ENCODE measurements around the gene TATDN2. TPM values are rescaled to one million over a fixed set of nuclear protein-coding genes. Genes with fewer than 3 reads are reported as not detected.

TATDN2 gene
- total and polyA plus RNA-seq, 5 donors from 2014 or later: 10.2 to 86.5 (median 13.2) TPM

DNA sequence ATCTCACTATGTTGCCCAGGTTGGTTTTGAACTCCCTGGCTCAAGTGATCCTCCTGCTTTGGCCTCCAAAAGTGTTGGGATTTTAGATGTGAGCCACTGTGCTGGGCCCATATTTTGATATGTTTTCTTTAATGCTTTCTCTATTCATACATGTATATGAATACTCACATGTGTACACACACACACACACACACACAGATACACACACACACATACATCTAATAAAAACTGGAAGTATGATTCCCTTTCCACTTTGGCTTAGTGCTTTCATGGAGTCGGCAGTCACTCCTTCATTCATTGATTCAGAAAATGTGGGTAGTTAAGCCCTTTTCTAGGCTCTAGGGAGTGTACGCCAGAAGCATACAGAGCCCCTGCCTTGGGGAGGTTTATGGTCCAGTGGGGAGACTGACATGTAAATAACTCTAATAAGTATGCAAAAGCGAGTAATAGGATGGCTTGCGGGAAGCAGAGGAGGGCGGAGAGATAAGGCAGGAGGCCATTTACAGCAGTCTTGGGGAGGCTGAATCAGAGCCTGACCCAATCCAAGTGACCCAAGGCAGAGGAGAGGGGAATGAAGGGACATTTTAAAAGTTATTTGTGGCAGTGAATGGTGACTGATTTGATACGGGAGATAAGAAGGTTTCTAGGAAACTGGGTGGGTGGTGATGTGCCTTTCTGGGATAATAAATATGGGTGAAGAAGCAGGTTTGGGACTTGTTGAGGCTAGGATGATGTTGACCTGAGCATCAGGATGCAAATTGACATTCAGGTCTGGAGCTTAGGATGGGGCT lies 32.5 kb upstream of the TATDN2 start:
- ATAC-seq (ENCODE audit: low read depth in 2 of 2) (no peak), DNase-seq (no peak)
- Histone ChIP-seq H3K36me3 (ENCODE audit: control insufficient read depth, insufficient read depth, low read length) (peaks cover 16% of the 10 kb centered on the region), H3K27me3 (ENCODE audit: control insufficient read depth, insufficient read depth, low read length) (no peaks in the 10 kb centered on the region), H3K4me1 (ENCODE audit: control insufficient read depth, insufficient read depth, low read length, poor library complexity, severe bottlenecking) (peaks cover 10% of the 10 kb centered on the region), H3K9me3 (ENCODE audit: control insufficient read depth in 2 of 2, low read length in 2 of 2) (no peaks in the 10 kb centered on the region), H3K27ac (ENCODE audit: insufficient read depth, low read length, poor library complexity, severe bottlenecking) (no peak overlapping the region), H3K4me3 (ENCODE audit: low read depth, low read length) (no peak overlapping the region)
- Mint-ChIP-seq H3K4me3 (peak overlapping the region in 1 of 4 donors; percentile 39), H3K36me3 (peaks cover 33% of the 10 kb centered on the region), H3K27ac (peak overlapping the region in 1 of 3 donors; percentile 38), H3K27me3 (no peaks in the 10 kb centered on the region), H3K9me3 (peaks cover 0 to 5% (median 0%) of the 10 kb centered on the region in 7 donors), H3K4me1 (peaks cover 12 to 26% (median 22%) of the 10 kb centered on the region in 4 donors)

DNA sequence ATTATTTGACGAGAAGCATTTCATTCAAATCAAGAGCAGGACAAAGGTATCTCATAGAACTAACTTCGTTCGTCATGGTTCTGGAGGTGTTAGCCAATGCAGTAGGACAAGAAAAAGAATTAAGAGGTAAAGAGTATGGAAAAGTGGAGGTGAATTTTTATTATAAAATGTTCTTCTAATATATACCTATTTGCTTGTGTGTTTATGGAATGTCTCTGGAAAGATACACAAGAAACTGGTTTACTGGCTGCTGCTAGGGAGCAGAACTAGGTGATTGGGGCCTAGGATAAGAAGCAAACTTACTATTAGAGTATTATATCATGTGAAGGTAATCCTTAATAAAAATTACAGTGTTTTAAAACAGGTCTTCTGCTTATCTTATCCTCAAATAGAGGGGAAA lies 30.9 kb upstream of the TATDN2 start:
- DNase-seq: no peak
- peaks cover 33% of the 10 kb centered on the region for H3K36me3 Mint-ChIP-seq
- Histone ChIP-seq H3K4me3 (ENCODE audit: low read depth, low read length) (no peak overlapping the region), H3K4me1 (ENCODE audit: control insufficient read depth, insufficient read depth, low read length, poor library complexity, severe bottlenecking) (peaks cover 18% of the 10 kb centered on the region), H3K36me3 (ENCODE audit: control insufficient read depth, insufficient read depth, low read length) (peaks cover 16% of the 10 kb centered on the region), H3K9me3 (ENCODE audit: control insufficient read depth in 2 of 2, low read length in 2 of 2) (no peaks in the 10 kb centered on the region), H3K27ac (ENCODE audit: insufficient read depth, low read length, poor library complexity, severe bottlenecking) (no peak overlapping the region), H3K27me3 (ENCODE audit: control insufficient read depth, insufficient read depth, low read length) (no peaks in the 10 kb centered on the region)
- H3K27me3 Mint-ChIP-seq: no peaks in the 10 kb centered on the region
- H3K4me3 Mint-ChIP-seq: no peak overlapping the region
- H3K9me3 Mint-ChIP-seq: peaks cover 0 to 5% (median 0%) of the 10 kb centered on the region in 7 donors
- ATAC-seq (ENCODE audit: low read depth in 2 of 2): no peak
- H3K4me1 Mint-ChIP-seq: peaks cover 18 to 40% (median 26%) of the 10 kb centered on the region in 4 donors
- H3K27ac Mint-ChIP-seq: peak overlapping the region in 2 of 3 donors; percentile 38 to 77

- Histone ChIP-seq H3K36me3 (ENCODE audit: control insufficient read depth, insufficient read depth, low read length) (peaks cover 16% of the 10 kb centered on the region), H3K4me3 (ENCODE audit: low read depth, low read length) (no peak overlapping the region), H3K4me1 (ENCODE audit: control insufficient read depth, insufficient read depth, low read length, poor library complexity, severe bottlenecking) (peaks cover 31% of the 10 kb centered on the region), H3K27ac (ENCODE audit: insufficient read depth, low read length, poor library complexity, severe bottlenecking) (no peak overlapping the region), H3K27me3 (ENCODE audit: control insufficient read depth, insufficient read depth, low read length) (no peaks in the 10 kb centered on the region), H3K9me3 (ENCODE audit: control insufficient read depth in 2 of 2, low read length in 2 of 2) (no peaks in the 10 kb centered on the region)
- Mint-ChIP-seq H3K36me3 (peaks cover 31% of the 10 kb centered on the region), H3K9me3 (peaks cover 0 to 5% (median 0%) of the 10 kb centered on the region in 7 donors), H3K27me3 (peaks cover 4% of the 10 kb centered on the region), H3K4me3 (no peak overlapping the region), H3K4me1 (peaks cover 15 to 53% (median 36%) of the 10 kb centered on the region in 4 donors), H3K27ac (peak overlapping the region in 2 of 3 donors; percentile 65 to 86)
- DNase-seq (no peak), ATAC-seq (ENCODE audit: low read depth in 2 of 2) (no peak)
Measured at GRCh38 chr3:10219737-10220136, 28.5 kb upstream of the TATDN2 start.

- H3K4me3 Mint-ChIP-seq: peak overlapping the region in 2 of 4 donors; percentile 50 to 75
- no peak overlapping the region for H3K4me3 ChIP-seq (ENCODE audit: low read depth, low read length)
- peak; percentile 62 to 65 for ATAC-seq (ENCODE audit: low read depth in 2 of 2)
- no peaks in the 10 kb centered on the region for H3K9me3 ChIP-seq (ENCODE audit: control insufficient read depth in 2 of 2, low read length in 2 of 2)
- peaks cover 13 to 66% (median 51%) of the 10 kb centered on the region in 4 donors for H3K4me1 Mint-ChIP-seq
- peak in 2 of 3 donors; percentile 27 to 75 for DNase-seq
- no peak overlapping the region for H3K27ac ChIP-seq (ENCODE audit: insufficient read depth, low read length, poor library complexity, severe bottlenecking)
- H3K4me1 ChIP-seq (ENCODE audit: control insufficient read depth, insufficient read depth, low read length, poor library complexity, severe bottlenecking): peaks cover 50% of the 10 kb centered on the region
- no peaks in the 10 kb centered on the region for H3K27me3 ChIP-seq (ENCODE audit: control insufficient read depth, insufficient read depth, low read length)
- peaks cover 18% of the 10 kb centered on the region for H3K36me3 Mint-ChIP-seq
- H3K27ac Mint-ChIP-seq: peak overlapping the region; percentile 83 to 91 (median 86)
- no peaks in the 10 kb centered on the region for H3K9me3 Mint-ChIP-seq
- H3K36me3 ChIP-seq (ENCODE audit: control insufficient read depth, insufficient read depth, low read length): no peaks in the 10 kb centered on the region
- peaks cover 4% of the 10 kb centered on the region for H3K27me3 Mint-ChIP-seq
Measured at GRCh38 chr3:10223676-10224639, 24.3 kb upstream of the TATDN2 start.

DNA sequence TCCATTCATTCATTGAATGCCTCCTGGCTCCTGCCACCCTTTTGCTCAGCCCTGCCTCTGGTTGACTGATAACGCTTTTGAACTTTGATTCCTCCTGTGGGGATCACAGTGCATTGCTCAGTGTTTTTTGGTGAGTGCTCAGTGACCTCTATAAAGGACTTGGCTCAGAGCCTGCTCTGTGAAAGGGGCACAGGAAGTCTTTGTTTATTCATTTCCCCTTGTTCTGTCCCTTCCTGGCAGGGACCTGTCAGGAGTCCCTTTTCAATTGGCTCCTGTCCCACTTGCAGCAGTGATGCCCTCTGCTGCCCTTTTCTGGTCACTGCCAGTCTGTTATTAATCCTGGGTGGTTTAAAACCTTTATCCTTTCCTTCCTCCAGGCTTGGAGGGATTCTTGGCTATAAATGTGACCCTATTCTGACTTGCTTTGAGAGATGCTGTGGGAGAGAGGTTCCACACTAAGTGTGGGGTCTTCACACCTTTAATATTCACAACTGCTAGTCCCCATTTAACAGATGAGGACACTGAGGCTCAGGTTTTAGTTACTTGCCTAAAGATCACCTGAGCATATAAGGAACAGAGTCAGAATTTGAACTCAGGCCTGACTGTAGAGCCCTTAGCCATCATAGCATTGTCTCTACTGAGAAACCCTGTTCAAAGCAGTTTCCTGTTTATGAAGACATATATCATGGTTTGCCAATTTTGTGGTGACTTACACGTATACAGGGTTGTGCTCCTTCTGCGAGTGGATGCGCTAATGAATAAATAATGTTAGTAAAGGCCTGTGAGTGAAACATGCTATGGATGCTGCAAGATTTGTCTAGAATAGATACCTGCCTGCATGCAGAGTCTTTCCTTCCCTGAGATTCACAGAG lies 23.2 kb upstream of the TATDN2 start:
- no peaks in the 10 kb centered on the region for H3K9me3 ChIP-seq (ENCODE audit: control insufficient read depth in 2 of 2, low read length in 2 of 2)
- H3K27me3 Mint-ChIP-seq: peaks cover 4% of the 10 kb centered on the region
- no peaks in the 10 kb centered on the region for H3K27me3 ChIP-seq (ENCODE audit: control insufficient read depth, insufficient read depth, low read length)
- peak overlapping the region; percentile 41 for H3K4me3 ChIP-seq (ENCODE audit: low read depth, low read length)
- peaks cover 50% of the 10 kb centered on the region for H3K4me1 ChIP-seq (ENCODE audit: control insufficient read depth, insufficient read depth, low read length, poor library complexity, severe bottlenecking)
- H3K4me3 Mint-ChIP-seq: peak overlapping the region in 3 of 4 donors; percentile 44 to 70 (median 50)
- H3K9me3 Mint-ChIP-seq: no peaks in the 10 kb centered on the region
- peak overlapping the region; percentile 21 to 91 (median 83) for H3K27ac Mint-ChIP-seq
- H3K27ac ChIP-seq (ENCODE audit: insufficient read depth, low read length, poor library complexity, severe bottlenecking): peak overlapping the region; percentile 44
- peak; percentile 38 to 43 for ATAC-seq (ENCODE audit: low read depth in 2 of 2)
- H3K36me3 Mint-ChIP-seq: peaks cover 23% of the 10 kb centered on the region
- DNase-seq: peak; percentile 41 to 78 (median 53)
- H3K4me1 Mint-ChIP-seq: peaks cover 13 to 64% (median 47%) of the 10 kb centered on the region in 4 donors
- no peaks in the 10 kb centered on the region for H3K36me3 ChIP-seq (ENCODE audit: control insufficient read depth, insufficient read depth, low read length)

DNA sequence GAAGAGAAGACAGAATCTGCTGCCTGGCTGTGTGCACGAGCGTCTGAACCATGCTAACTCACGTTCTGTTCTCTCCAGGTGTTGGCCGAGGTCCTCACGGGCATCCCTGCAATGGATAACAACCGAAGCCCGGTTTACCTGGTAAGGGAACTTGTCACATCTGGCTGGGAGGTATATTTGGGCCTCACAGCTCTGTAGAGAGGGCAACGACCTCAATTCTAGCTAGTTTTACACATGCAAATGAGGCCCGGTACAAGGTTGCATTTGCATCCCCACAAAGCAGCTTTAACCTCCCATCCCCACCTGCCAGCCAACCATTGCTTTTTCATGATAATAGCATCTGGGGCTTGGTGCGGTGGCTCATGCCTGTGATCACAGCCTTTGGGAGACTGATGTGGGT lies 22.0 kb upstream of the TATDN2 start:
- Histone ChIP-seq H3K4me3 (ENCODE audit: low read depth, low read length) (no peak overlapping the region), H3K36me3 (ENCODE audit: control insufficient read depth, insufficient read depth, low read length) (no peaks in the 10 kb centered on the region), H3K27ac (ENCODE audit: insufficient read depth, low read length, poor library complexity, severe bottlenecking) (no peak overlapping the region), H3K4me1 (ENCODE audit: control insufficient read depth, insufficient read depth, low read length, poor library complexity, severe bottlenecking) (peaks cover 41% of the 10 kb centered on the region), H3K27me3 (ENCODE audit: control insufficient read depth, insufficient read depth, low read length) (no peaks in the 10 kb centered on the region), H3K9me3 (ENCODE audit: control insufficient read depth in 2 of 2, low read length in 2 of 2) (no peaks in the 10 kb centered on the region)
- Mint-ChIP-seq H3K4me3 (no peak overlapping the region), H3K36me3 (peaks cover 16% of the 10 kb centered on the region), H3K27ac (no peak overlapping the region), H3K9me3 (no peaks in the 10 kb centered on the region), H3K27me3 (peaks cover 4% of the 10 kb centered on the region), H3K4me1 (peaks cover 7 to 54% (median 37%) of the 10 kb centered on the region in 4 donors)
- ATAC-seq (ENCODE audit: low read depth in 2 of 2) (no peak), DNase-seq (no peak)
